Stimulated activated naive B cell treated with anti-CD40 and anti-IgM and Interleukin-4, amounts not matched to agents 10 μg/mL and 1 μg/mL and 100 μg/mL, for 72 hours (primary cell): ENCODE results near the gene GMDS.
"Not testable (repeated sequence)": the region's sequence is repeated elsewhere in the genome, so short reads cannot be mapped to it uniquely, and the experiment has no call there.

Experiments
- ATAC-seq, 2 donors: fragments of 150-1000 bp; cut with Tn5 transposase; replicated peaks; 2 replicates each; pipeline ENCODE4 v1.10.0; 2021; ENCODE audit warnings: moderate library complexity in 1 of 2
- DNase-seq: peaks from one replicate; pipeline ENCODE4 v3.0.0; 2021
- H3K27ac Mint-ChIP-seq: one replicate; pipeline ENCODE4 v1.8.0; 2022; ENCODE audit warnings: mild to moderate bottlenecking, mixed read lengths
- H3K27me3 Mint-ChIP-seq, 2 donors: one replicate each; pipeline ENCODE4 v1.8.0; 2022; ENCODE audit warnings: mixed read lengths in 2 of 2
- H3K36me3 Mint-ChIP-seq, 2 donors: one replicate each; pipeline ENCODE4 v1.8.0; 2022; ENCODE audit warnings: mixed read lengths in 2 of 2, mild to moderate bottlenecking in 1 of 2
- H3K4me1 Mint-ChIP-seq, 2 donors: one replicate each; pipeline ENCODE4 v1.8.0; 2022; ENCODE audit warnings: mixed read lengths in 2 of 2, mild to moderate bottlenecking in 1 of 2
- H3K4me3 Mint-ChIP-seq, 2 donors: one replicate each; pipeline ENCODE4 v1.8.0; 2022; ENCODE audit warnings: mild to moderate bottlenecking in 2 of 2, mixed read lengths in 2 of 2, moderate library complexity in 1 of 2
- H3K9me3 Mint-ChIP-seq, 2 donors: one replicate each; pipeline ENCODE4 v1.8.0; 2022; ENCODE audit warnings: mixed read lengths in 2 of 2, mild to moderate bottlenecking in 1 of 2

GMDS gene

GRCh38 chr6:1757131-1757530 lies 488.3 kb downstream of the GMDS start:
- ATAC-seq (no peak), DNase-seq (no peak)
- Mint-ChIP-seq H3K4me3 (no peak overlapping the region), H3K4me1 (no peaks in the 10 kb centered on the region), H3K36me3 (peaks cover 8 to 20% of the 10 kb centered on the region in 2 donors), H3K27ac (no peak overlapping the region), H3K27me3 (no peaks in the 10 kb centered on the region), H3K9me3 (peaks cover 6 to 8% of the 10 kb centered on the region in 2 donors)

- Mint-ChIP-seq H3K27ac (no peak overlapping the region), H3K4me1 (no peaks in the 10 kb centered on the region), H3K27me3 (no peaks in the 10 kb centered on the region), H3K9me3 (peaks cover 6 to 10% of the 10 kb centered on the region in 2 donors), H3K36me3 (peaks cover 10 to 25% of the 10 kb centered on the region in 2 donors), H3K4me3 (no peak overlapping the region)
- DNase-seq (no peak), ATAC-seq (no peak)
Observed at GRCh38 chr6:1756472-1757129, 488.8 kb downstream of the GMDS start.

- not testable (repeated sequence) for H3K4me3 Mint-ChIP-seq
- peaks cover 9 to 21% of the 10 kb centered on the region in 2 donors for H3K36me3 Mint-ChIP-seq
Observed at GRCh38 chr6:1751063-1751462, 494.3 kb downstream of the GMDS start.

GRCh38 chr6:1749041-1749440 lies 496.4 kb downstream of the GMDS start:
- Mint-ChIP-seq H3K4me3 (no peak overlapping the region), H3K27me3 (no peaks in the 10 kb centered on the region), H3K36me3 (peaks cover 9 to 21% of the 10 kb centered on the region in 2 donors), H3K9me3 (peaks cover 6 to 11% of the 10 kb centered on the region in 2 donors), H3K4me1 (peaks cover 1 to 7% of the 10 kb centered on the region in 2 donors), H3K27ac (no peak overlapping the region)
- ATAC-seq (no peak), DNase-seq (no peak)

More at GRCh38 chr6:1751063-1751462, 494.3 kb downstream of the GMDS start:
- not testable (repeated sequence) for DNase-seq, H3K4me1 Mint-ChIP-seq, H3K27ac Mint-ChIP-seq, H3K27me3 Mint-ChIP-seq, ATAC-seq
- H3K9me3 Mint-ChIP-seq, result peaks cover 6 to 11% of the 10 kb centered on the region in 2 donors

- Mint-ChIP-seq H3K4me1 (peaks cover 1 to 7% of the 10 kb centered on the region in 2 donors), H3K4me3 (no peak overlapping the region), H3K36me3 (peaks cover 3 to 10% of the 10 kb centered on the region in 2 donors), H3K9me3 (peaks cover 0 to 5% of the 10 kb centered on the region in 2 donors), H3K27ac (no peak overlapping the region), H3K27me3 (no peaks in the 10 kb centered on the region)
- ATAC-seq (no peak), DNase-seq (no peak)
Observed at GRCh38 chr6:1747531-1747930, 497.9 kb downstream of the GMDS start.

DNA sequence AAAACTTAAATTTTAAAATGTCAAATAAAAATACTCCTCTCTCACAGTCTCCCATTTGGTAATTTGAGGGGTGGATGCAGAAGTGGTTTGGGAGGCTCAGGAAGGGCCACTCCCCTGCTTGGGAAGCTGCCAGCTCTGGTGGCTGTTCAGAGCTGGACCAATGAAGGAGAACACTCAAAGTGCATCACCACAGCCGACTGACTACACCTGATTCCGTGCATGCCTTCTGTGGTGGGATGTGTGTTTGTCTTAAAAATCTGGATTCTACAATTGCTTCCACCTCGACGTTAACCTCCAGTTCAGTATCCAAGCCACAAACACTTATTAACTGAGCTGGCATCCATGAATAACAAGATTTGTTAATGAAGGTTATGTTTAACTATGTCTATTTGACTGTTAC lies 498.4 kb downstream of the GMDS start:
- no peak for DNase-seq
- Mint-ChIP-seq H3K9me3 (peaks cover 0 to 3% of the 10 kb centered on the region in 2 donors), H3K4me1 (peaks cover 1 to 7% of the 10 kb centered on the region in 2 donors), H3K36me3 (peaks cover 3 to 6% of the 10 kb centered on the region in 2 donors), H3K27ac (no peak overlapping the region), H3K4me3 (no peak overlapping the region), H3K27me3 (no peaks in the 10 kb centered on the region)
- ATAC-seq, result no peak

GRCh38 chr6:1745814-1746213 lies 499.6 kb downstream of the GMDS start:
- DNase-seq (no peak), ATAC-seq (no peak)
- H3K4me3 Mint-ChIP-seq, result no peak overlapping the region
- H3K4me1 Mint-ChIP-seq, result peaks cover 4 to 13% of the 10 kb centered on the region in 2 donors
- H3K9me3 Mint-ChIP-seq, result no peaks in the 10 kb centered on the region
- no peaks in the 10 kb centered on the region for H3K27me3 Mint-ChIP-seq
- H3K27ac Mint-ChIP-seq, result no peak overlapping the region
- peaks cover 2 to 4% of the 10 kb centered on the region in 2 donors for H3K36me3 Mint-ChIP-seq

DNA sequence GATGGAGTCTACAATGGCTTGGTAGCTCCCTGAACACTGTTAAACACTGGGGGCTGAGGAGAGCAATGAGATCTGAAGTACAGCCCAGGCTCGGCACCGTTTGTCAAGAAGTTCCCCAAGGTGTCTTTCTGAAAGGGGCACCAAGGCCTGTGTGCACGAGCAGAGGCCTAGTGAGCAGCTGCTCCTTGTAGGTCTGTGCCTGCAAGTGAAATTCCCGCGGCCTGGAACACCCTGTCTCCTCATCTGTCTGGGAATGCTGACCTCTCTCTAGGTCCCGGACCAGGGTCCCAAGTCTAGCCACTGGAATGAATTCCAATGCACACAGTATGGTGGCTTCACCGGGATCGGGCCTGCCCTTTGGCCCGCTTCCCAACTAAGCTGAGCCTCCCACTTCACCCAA lies 500.9 kb downstream of the GMDS start:
- Mint-ChIP-seq H3K4me1 (peaks cover 5 to 13% of the 10 kb centered on the region in 2 donors), H3K27ac (no peak overlapping the region), H3K9me3 (no peaks in the 10 kb centered on the region), H3K27me3 (no peaks in the 10 kb centered on the region), H3K36me3 (peaks cover 2 to 4% of the 10 kb centered on the region in 2 donors), H3K4me3 (no peak overlapping the region)
- ATAC-seq (no peak), DNase-seq (no peak)

DNA sequence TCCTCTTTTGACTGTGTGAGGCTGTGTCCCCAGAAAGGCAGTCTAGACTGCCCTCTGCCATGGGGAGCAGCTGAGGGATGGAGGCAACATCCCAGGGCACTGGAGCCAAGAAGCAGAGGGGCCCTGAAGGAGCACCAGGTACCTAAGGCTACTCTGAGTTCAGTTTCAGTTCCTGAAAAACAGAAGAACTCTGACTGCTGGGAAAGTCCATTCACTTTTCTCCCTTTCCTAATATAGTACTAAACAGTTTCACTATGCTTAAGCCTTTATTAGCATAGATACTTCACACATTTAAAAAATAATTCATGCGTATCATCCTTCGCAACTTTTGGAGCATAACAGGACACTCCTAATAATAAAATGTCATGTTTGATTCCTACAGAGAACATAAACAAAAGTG lies 505.7 kb downstream of the GMDS start:
- H3K4me3 Mint-ChIP-seq, result peak overlapping the region; percentile 55 to 71
- ATAC-seq (peak; percentile 98), DNase-seq (peak; percentile 46)
- peaks cover 6 to 19% of the 10 kb centered on the region in 2 donors for H3K4me1 Mint-ChIP-seq
- peak overlapping the region; percentile 27 for H3K27ac Mint-ChIP-seq
- H3K27me3 Mint-ChIP-seq, result no peaks in the 10 kb centered on the region
- peaks cover 4 to 5% of the 10 kb centered on the region in 2 donors for H3K36me3 Mint-ChIP-seq
- no peaks in the 10 kb centered on the region for H3K9me3 Mint-ChIP-seq

- Mint-ChIP-seq H3K4me3 (no peak overlapping the region), H3K27ac (no peak overlapping the region), H3K27me3 (no peaks in the 10 kb centered on the region), H3K36me3 (peaks cover 4 to 5% of the 10 kb centered on the region in 2 donors), H3K4me1 (peaks cover 6 to 19% of the 10 kb centered on the region in 2 donors), H3K9me3 (no peaks in the 10 kb centered on the region)
- DNase-seq (peak; percentile 4), ATAC-seq (peak; percentile 35 to 41)
Observed at GRCh38 chr6:1739220-1739619, 506.2 kb downstream of the GMDS start.

GRCh38 chr6:1738558-1739081 lies 506.8 kb downstream of the GMDS start:
- no peaks in the 10 kb centered on the region for H3K27me3 Mint-ChIP-seq
- peak overlapping the region in 1 of 2 donors; percentile 18 for H3K4me3 Mint-ChIP-seq
- DNase-seq (no peak), ATAC-seq (no peak)
- peaks cover 6 to 19% of the 10 kb centered on the region in 2 donors for H3K4me1 Mint-ChIP-seq
- H3K9me3 Mint-ChIP-seq, result no peaks in the 10 kb centered on the region
- peaks cover 5 to 6% of the 10 kb centered on the region in 2 donors for H3K36me3 Mint-ChIP-seq
- no peak overlapping the region for H3K27ac Mint-ChIP-seq

DNA sequence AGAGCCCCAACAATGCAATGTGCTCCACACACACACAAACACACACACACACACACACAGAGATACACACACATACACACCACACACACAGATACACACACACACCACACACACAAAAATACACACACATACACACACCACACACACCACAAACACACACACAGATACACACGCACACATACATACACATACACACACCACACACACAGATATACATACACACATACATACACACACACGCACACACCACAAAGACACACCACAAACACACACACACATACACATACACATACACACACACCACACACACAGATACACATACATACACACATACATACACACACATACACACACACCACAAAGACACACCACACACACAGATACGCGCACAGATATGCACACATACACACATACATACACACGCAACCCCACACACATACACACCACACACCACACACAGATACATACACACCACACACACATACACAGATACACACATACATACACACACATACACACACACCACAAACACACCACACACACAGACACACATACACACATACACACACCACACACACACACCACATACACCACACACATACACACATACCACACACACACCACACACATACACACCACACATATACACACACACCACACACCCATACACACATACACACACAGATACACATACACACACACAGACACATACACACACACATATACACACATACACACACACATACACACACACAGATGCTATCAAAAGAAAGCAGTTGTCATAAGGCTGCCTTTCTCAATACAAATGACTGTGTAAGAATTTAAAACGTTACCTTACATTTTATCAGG lies 507.7 kb downstream of the GMDS start:
- peaks cover 0 to 2% of the 10 kb centered on the region in 2 donors for H3K9me3 Mint-ChIP-seq
- no peak for DNase-seq
- H3K27ac Mint-ChIP-seq, result no peak overlapping the region
- no peaks in the 10 kb centered on the region for H3K27me3 Mint-ChIP-seq
- peaks cover 12 to 15% of the 10 kb centered on the region in 2 donors for H3K36me3 Mint-ChIP-seq
- H3K4me1 Mint-ChIP-seq, result peaks cover 6 to 19% of the 10 kb centered on the region in 2 donors
- no peak for ATAC-seq
- no peak overlapping the region for H3K4me3 Mint-ChIP-seq

GRCh38 chr6:1736346-1737105 lies 508.9 kb downstream of the GMDS start:
- H3K36me3 Mint-ChIP-seq, result peaks cover 16 to 23% of the 10 kb centered on the region in 2 donors
- no peak overlapping the region for H3K4me3 Mint-ChIP-seq
- peaks cover 3% of the 10 kb centered on the region in 2 donors for H3K9me3 Mint-ChIP-seq
- H3K4me1 Mint-ChIP-seq, result peaks cover 6 to 19% of the 10 kb centered on the region in 2 donors
- DNase-seq (no peak), ATAC-seq (no peak)
- no peak overlapping the region for H3K27ac Mint-ChIP-seq
- H3K27me3 Mint-ChIP-seq, result no peaks in the 10 kb centered on the region
